ENCODE data around the gene PIK3R6.

DNA sequence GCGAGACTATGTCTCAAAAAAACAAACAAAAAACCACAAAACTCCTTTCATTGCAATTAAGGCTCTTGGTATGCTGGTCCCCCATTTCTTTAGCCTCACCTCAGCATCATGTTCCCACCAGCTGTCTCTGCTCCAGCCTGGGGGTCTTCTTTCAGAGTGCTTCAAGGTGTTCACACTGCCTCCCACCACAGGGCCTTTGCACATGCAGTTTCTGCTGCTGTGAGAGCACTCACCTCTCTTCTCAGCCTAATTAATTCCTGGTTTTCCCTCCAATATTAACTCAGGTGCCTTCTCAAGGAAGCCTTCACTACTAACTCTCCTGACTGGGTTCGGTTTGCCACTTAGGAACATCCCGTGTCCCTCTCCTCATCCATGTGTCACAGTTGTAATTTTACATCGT lies 15.9 kb upstream of the PIK3R6 start:
- TF ChIP-seq CTCF (conservative IDR thresholded peaks at IDR 0.05; ENCODE audit: low read length) (no peak), EZH2phosphoT487 (IDR thresholded peaks at IDR 0.05; ENCODE audit: borderline replicate concordance) (no peak)
